GM18499 (cell line): ENCODE results near the gene SLC10A7.
A peak's percentile ranks its signal among the peaks of the same experiment; 100 is the strongest.

Source experiments
- ATAC-seq: cut with Tn5 transposase; IDR thresholded peaks from one replicate; pipeline ENCODE4 v1.9.1; 2021; ENCODE audit warnings: moderate number of reproducible peaks; ENCODE audit not compliant: insufficient read depth, unreplicated experiment

The SLC10A7 gene

DNA sequence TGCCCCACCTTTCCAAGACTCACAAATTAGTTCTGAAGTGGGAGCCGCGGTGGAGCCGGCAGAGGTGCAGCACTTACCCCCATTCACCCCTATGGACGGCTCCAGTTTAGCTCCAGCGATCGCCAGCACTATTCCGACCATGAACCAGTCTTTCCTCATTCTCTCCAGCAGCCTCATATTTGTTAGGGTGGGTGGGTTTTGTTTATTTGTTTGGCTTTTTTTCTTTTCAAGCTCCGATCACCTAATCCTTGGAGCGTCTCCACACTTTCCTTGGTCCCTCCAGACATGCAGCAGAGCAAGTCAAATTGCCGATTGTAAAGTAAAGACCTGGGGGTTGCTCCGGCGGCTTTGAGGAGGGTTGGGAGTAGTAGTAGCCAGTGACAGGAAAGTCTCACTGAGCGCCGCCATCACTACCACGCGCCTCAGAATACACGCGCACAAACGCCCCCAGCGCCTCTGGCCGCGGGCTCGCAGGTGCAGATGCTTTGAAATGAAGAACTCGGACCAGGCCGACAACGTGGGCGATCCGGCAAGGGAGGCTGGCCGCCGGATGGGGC, at the start of gene SLC10A7:
TSS of gene SLC10A7 (minus strand) at position 400 of the 557 bp plus-strand sequence. CDS start at position 177, 223 bp downstream.
- ATAC-seq: peak; percentile 57

GRCh38 chr4:146567396-146567795, 45.7 kb upstream of the SLC10A7 start:
- ATAC-seq: no peak

- ATAC-seq: no peak
Observed at GRCh38 chr4:146564492-146564891, 42.8 kb upstream of the SLC10A7 start.

DNA sequence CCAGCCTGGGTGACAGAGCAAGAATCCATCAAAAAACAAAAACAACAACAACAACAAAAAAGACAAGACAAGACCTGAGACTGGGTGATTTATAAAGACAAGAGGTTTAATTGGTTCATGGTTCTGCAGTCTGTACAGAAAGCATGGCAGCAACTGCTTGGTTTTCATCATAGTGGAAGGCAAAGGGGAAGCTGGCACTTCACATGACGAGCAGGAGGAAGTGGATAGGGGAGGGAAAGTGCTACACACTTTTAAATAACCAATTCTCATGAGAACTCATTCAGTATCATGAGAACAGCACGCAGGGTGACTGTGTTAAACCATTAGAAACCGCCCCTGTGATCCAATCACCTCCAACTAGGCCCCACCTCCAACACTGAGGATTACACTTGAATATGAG, 28.4 kb upstream of the SLC10A7 start:
- no peak for ATAC-seq

DNA sequence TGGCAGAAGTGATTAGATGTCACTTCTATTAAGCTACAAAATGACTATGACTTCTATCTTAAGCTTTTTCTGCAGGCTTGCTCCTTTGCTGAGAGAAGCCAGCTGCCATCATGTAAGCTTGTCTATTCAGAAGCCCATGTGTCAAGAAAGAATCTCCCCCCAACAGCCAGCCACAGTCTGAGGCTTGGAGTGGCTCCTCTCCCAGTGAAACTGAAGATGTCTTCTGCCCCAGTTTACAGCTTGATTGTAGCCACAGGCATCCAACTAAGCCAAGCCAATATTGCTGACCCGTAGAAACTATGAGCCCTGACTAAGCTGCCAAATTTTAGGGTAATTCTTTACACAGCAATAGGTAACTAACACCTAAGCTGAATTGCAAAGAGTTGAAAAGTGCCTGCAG, 26.7 kb upstream of the SLC10A7 start:
- ATAC-seq: no peak

DNA sequence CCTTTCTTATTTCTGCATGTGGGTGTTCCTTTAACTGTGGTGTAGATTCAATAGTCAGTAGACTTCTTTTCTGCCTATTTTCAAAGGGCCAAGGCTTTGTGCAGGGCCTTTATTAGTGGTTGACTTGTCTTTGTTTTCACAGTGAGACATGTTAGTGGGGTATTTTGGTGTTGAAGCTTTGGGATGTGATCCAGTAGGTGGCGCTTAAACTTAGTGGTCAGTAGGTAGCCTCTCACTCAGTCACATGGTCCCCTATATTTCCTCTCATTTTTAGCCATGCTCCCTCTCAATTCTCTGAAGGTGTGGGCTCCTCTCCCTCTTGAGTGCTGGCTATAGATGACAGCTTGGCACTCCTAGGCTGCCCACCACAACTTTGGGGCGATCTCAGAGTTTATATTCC, 23.4 kb upstream of the SLC10A7 start:
- ATAC-seq: no peak

GRCh38 chr4:146534178-146534577, 12.4 kb upstream of the SLC10A7 start:
- ATAC-seq: no peak

GRCh38 chr4:146525754-146526153, 4.0 kb upstream of the SLC10A7 start:
- no peak for ATAC-seq

- no peak for ATAC-seq
Observed at GRCh38 chr4:146524663-146525062, 2.9 kb upstream of the SLC10A7 start.

DNA sequence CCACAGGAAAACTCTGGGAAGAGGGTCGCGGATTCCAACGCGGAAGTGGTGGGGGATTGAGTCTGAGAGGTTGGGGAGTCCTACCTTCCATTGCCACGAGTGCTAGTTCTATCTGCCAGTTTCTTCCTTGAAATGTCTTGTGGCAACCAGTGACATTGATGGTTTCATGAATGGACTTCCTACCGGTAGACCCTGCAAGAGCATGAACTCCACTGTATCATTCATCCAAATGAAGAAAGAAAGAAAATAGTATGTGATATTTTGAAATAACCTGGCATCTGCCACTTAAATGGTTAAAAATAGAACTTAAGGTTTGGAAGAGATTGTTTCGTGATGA, 1.1 kb upstream of the SLC10A7 start:
- no peak for ATAC-seq

DNA sequence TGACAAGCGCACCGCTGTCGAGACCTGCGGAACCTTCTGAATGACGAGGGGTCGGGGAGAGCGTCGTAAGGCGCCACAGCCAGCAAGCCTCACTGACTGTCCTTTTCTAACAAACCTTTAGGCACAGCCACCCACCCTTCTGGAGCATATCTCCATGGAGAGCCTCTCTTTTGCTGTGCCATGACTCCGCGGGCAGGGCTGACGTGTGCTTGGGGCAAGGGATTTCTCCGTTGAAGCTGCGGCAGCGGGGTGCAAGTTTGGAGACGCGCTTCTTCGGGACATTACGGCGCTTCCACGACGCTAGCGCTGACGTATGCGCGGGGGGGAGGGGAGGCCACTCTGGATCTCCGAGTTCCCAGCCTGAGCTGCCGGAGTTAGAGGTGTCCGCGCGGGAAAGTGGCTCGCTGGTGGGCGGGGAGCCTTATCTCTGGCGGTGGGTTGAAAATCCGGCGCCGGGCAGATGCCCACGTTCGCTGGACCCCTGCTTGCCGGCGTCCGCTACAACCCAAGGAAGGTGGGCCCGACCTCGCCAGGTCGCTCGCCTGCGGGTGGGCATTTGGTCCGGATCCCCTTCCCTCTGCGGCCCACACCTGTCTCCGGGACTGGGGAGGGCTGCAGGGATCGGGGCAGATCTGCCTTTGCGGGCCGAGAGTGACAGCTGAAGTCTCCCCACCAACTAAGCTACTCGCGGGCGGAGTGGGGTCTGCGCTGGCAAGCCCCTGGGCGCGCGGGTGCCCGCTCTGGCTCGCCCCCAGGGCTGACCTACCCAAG, 543 bp upstream of the SLC10A7 start:
- ATAC-seq: peak; percentile 42

- ATAC-seq: peak; percentile 31
Observed at GRCh38 chr4:146520896-146521540, 722 bp downstream of the SLC10A7 start.

- ATAC-seq: no peak
Observed at GRCh38 chr4:146514651-146515357, 6.9 kb downstream of the SLC10A7 start.

GRCh38 chr4:146513548-146513947, 8.2 kb downstream of the SLC10A7 start:
- ATAC-seq: no peak

GRCh38 chr4:146511381-146511780, 10.4 kb downstream of the SLC10A7 start:
- ATAC-seq: no peak

DNA sequence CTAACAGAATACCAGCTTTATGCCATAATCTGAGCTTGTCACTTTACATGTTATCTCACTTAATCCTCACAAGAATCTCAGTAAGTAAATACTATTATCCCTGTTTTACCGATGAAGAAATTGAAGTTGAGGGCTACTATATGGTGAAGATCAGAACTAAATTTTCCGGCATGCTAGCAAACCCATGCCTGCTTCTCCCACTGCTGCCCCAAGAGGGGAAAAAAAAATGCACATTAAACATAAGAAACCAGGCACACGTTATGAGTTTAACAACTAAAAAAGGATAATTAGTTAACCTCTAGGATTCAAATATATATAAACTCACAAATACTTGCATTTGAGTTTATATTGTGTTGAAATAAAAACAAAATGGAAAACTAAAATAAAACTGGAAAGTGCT, 10.8 kb downstream of the SLC10A7 start:
- no peak for ATAC-seq

GRCh38 chr4:146508229-146508939, 13.4 kb downstream of the SLC10A7 start:
- no peak for ATAC-seq

GRCh38 chr4:146507632-146508031, 14.1 kb downstream of the SLC10A7 start:
- no peak for ATAC-seq

DNA sequence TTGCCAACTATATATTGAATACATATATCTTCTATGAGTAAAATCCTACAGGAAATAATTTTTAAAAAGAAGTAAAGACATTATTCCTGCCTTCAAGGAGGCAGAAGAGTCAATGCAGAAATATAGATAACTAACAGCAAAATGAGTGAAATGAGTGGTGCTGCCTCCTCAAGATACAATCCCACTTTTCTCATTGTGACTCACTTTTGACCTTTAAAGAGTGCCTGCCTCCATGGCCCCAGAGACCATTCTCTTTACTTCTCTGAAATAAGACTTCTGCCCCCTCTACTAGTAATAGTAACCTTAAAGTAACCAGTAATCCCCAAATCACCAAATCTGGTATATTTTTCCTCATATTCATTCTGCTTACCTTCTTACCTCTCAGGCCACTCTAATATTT, 15.5 kb downstream of the SLC10A7 start:
- ATAC-seq: no peak

- ATAC-seq: no peak
Observed at GRCh38 chr4:146500216-146500615, 21.5 kb downstream of the SLC10A7 start.
